Raji (cell line): Measurements from ENCODE around the gene PIGP.

ENCODE experiments used
- POLR2A ChIP-seq: IDR thresholded peaks from 2 replicates; pipeline ENCODE4 v1.6.1; 2011; ENCODE audit warnings: low read depth, low read length, control low read depth; ENCODE audit not compliant: insufficient read depth

PIGP gene

DNA sequence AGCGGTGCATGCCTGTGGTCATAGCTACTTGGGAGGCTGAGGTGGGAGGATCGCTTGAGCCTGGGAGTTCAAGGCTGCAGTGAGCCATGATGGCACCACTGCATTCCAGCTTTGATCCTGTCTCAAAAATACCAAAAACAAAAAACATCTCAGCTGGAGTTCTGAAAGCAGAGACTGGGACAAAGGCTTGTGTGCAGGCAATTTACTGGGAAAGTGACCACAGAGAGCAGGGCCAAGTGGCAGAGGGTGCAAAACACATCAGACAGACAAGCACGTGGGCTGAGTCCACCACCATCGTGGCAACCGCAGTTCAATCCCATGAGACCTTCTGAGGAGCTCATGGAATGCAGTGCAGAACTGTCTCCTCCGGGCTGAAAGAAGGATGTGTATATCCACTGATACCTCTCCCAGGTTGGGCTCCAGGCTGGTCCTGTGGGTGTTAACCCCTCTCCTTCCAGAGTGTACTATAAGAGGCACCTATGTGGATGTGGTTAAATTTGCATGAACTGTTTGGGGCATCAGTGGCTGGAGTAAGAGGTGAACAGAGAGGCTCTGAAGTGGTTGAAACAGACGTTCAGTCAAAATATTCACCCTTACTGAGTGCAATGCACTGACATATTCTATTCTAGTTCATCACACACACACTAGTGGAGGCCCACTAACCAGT, 10.8 kb downstream of the PIGP start:
- TF ChIP-seq POLR2A, result no peak

DNA sequence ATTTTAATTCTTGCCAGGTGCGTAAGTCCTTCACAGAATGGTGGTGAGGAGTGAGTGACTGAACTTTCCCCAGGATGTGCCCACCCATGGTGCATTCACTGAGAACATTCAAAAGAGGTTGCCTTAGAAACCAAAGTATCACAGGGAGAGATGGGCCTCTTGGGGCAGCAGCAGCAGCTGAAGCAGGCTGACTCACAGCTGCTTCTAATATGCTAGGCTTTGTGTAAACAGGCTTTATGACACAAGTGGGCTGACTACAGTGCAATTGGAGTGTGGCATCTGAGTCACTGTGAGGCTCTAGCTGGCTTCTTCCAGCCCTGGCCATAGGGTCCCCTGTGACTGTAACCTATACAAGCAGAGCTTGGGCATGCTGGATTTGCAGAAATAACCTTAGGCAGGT, 12.6 kb downstream of the PIGP start:
- TF ChIP-seq POLR2A, result no peak

DNA sequence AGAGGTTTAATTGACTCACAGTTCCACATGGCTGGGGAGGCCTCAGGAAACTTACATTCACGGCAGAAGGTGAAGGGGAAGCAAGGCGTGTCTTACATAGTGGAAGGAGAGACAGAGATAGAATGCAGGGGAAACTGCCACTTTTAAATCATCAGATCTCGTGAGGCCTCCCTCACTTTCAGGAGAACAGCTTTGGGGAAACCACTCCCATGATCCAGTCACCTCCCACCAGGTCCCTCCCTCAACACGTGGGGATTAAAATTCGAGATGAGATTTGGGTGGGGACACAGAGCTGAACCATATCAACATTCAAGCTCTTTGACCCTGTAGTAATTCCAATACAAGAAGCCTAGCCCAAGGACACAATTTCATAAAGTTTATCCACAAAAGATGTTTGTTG, 13.7 kb downstream of the PIGP start:
- TF ChIP-seq POLR2A, result no peak

DNA sequence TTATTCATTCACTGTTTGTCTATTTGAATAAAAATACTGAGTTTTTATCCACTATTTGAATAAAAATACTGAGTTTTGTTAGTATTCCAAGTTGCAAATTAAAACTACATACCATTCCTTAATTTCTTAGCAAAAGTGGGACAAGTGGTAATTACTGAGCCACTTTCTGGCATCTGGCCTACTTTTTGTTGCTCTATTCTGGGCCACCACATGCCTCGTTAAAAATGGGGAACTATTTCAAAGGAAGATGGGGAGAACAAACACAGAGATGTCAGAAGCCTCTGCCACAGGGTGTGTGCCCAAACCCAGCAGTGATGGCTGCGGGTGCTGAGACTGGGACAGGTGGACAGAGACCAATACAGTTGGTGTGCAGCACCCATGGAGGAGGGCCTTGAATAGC, 14.6 kb downstream of the PIGP start:
- TF ChIP-seq POLR2A, result no peak

DNA sequence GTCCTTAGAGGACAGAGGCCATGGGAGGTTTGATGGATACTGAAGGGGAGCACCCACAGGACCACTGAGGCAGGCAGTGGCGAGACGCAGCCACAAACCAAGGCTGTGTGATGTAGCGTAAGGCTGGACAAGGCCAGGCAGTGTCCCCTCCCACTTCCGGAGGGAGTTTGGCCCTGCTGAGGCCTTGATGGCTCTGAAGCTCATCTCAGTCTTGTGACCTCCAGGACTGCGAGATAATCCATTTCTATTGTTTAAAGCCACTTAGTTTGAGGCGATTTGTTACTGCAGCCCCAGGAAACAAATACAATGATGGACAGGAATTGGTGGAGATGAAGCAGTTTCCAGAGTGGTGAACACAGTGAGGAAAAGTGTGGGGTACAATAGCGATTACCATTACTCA, 15.3 kb downstream of the PIGP start:
- no peak for TF ChIP-seq POLR2A

DNA sequence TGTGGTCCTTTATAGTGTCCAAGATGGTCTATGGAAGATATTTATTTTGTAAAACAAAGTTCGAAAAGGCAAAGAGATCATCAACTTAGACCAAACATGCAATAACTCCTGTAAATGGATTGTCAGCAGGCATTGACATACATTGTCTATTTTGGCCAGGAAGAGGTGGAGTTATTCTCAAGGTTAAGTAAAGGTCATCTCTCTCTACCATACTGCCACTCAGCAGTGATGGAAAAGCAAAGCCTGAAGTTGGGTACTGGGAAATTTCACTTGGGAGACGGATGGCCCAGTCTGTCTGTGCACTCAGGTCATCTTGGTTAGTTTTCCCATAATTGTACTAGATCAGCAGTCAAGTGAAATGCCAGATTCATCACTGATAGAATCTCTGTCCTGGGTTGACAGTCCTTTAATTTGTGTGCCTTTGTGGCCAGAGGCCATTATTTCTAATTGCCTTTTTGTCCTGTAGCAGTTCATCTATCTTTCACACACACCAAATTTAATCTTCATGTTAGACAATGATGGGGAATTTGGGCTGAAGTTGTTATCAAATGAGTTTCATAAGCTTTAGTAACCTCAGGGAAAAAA, 17.5 kb downstream of the PIGP start:
- TF ChIP-seq POLR2A, result no peak

DNA sequence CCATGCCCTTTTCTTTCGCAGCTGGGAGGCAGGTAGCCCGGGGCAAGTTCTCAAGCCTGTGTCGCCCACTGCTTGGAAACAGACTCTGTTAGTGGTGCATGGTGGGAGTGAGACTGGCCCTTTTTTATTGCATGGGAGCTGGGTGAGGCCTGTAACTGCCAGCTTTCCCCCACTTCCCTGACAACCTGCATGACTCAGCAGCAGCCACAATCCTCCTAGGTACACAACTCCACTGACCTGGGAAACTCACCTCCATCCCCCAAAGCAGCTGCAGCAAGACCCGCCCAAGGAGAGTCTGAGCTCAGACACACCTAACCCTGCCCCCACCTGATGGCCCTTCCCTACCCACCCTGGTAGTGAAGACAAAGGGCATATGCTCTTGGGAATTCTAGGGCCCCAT, 25.8 kb downstream of the PIGP start:
- no peak for TF ChIP-seq POLR2A

DNA sequence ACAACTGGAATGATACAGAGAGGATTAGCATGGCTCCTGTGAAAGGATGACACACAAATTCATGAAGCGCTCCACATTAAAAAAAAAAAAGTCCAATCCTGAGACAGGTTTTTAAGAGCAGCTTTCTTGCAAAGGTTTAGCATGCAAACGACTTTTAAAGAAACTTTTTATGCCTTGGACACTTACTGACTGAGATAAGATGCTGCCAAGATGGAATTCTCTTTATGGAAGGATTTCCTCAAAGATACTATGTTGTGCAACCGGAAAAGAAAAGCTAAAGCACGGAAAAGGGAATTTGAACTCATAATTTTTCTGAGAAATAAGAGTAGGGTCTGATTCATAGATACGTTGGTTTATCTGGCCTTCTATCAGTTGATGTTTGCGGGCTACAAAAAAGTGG, 27.3 kb downstream of the PIGP start:
- no peak for TF ChIP-seq POLR2A

DNA sequence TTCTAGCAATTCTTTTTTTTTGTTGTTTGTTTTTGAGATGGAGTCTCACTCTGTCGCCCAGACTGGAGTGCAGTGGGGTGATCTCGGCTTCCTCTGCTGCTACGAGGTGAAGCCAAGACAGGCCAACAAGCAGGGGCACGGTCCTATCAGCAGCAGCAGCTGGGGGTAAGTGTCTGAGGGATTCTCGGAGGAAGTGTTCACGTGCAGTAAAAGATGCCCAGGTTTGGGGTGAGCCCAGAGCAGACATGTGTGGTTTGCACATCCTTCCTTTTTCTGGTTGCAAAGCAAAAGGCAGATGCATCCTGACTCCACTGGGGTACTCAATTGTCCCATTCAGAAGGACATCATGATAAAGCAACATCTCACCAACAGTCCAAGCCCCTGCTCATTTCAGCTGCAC, 27.7 kb downstream of the PIGP start:
- no peak for TF ChIP-seq POLR2A

DNA sequence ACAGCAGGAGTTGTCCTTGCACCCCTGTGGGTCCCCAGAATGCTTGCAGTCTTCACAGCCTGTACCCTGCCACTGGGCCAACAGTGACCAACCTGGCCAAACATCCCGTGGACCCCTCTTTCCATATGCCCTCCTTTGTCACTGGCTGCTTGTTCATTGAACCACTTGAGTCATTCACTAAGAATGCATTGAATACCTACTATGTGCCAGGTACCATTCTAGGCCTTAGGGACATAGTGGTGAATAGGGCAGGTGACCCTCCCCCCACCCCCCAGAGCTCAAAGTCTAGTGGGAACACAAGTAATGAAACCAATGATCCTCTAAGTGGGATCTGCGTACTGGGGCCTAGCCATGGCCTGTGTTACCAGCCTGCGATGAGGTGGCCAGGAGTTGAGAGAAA, 28.2 kb downstream of the PIGP start:
- no peak for TF ChIP-seq POLR2A

DNA sequence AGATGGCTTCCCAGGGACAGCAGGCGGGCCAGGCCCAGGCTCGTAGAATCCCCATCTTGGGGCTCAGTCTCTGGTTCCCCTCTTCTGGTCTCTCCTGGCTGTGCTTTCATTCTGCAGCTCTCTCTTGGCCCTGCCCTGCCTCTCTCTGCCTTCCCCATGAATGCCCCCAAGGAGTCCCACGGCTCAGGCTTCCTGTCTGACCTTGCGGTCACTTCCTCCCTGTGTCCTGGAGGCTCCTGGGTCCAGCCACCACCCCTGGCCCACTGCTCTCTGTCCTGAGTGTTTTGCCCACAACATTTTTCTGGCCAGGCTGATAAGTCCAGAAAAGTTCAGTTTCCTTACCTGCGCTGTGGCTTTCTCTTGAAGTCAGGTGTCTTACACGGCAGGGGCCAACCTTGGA, 29.1 kb downstream of the PIGP start:
- TF ChIP-seq POLR2A, result no peak

DNA sequence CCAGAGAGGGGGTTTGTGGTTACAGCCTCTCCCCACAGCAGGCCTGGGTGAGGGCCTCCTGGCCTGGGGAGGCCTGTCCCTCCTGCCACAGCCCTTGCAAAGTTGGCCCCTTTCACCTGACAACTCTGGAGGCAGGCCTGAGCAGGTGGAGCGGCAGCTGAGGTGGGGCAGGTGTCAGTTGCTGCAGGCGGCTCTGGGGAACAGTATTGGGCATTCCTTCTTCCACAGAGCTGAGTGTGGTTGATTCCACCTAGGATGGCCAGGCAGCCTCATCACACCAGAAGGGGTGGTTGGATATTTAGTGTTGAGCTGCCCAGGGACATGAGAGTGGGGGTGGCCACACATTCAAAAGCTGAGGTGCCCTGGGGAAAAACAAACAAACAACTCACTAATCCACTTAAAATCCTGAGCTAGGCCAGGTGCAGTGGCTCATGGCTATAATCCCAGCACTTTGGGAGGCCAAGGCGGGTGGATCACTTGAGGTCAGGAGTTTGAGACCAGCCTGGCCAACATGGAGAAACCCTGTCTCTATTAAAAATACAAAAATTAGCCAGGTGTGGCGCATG, 31.1 kb downstream of the PIGP start:
- TF ChIP-seq POLR2A, result no peak

DNA sequence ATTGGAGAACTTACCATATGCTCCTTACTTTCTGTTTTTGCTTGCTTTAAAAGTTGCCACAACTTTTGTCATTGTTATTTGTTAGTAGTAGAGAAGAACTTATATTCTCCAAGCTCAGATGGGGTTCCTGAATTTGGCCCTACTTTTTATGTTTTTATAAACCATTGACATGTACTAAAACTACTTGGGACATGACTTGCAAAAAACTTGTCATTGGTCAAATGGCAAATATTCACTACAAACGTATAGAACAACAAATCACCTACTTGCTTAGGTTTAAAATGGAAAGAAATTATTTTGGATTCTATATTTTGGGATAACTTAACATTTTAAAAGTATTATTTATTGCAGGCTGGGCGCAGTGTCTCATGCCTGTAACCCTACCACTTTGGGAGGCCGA, 32.7 kb downstream of the PIGP start:
- no peak for TF ChIP-seq POLR2A

DNA sequence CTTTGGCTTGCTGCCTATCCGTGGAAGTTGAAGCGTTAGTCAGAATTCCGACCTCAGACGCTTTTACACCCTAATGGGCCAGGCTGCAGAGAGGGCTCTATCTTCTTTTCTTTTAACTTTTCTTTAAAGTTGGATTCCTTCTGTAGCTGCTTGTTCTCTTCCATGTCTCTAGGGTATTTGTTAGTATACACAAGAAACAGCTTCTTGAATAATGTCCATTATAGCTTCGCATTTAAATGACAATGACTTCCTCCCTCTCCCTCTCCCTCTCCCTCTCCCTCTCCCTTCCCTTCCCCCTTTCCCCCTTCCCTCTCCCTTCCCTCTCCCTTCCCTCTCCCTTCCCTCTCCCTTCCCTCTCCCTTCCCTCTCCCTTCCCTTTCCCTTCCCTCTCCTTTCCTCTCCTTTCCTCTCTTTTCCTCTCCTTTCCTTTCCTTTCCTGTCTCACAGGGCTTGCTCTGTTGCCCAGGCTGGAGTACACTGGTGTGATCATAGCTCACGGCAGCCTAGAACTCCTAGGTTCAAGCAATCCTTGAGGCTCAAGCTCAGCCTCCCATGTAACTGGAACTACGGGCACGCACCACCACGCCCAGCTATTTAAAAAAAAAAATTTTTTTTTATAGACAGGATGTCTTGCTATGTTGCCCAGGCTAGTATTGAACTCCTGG, 33.3 kb downstream of the PIGP start:
- TF ChIP-seq POLR2A, result no peak

DNA sequence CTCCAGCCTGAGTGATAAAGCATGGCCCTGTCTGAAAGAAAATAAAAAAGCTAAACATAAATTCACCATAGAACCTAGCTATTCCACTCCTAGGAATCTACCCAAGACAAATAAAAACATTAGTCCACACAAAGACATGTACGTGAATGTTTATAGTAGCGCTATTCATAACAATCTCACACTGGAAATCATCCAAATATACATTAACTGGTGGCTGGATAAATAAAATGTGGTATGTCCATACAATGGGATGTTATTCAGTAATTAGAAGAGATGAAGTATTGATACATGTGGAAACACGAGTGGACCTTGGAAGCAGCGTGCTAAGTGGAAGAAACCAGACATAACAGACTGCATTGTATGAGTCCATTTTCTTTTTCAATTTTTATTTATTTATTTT, 36.7 kb downstream of the PIGP start:
- no peak for TF ChIP-seq POLR2A

DNA sequence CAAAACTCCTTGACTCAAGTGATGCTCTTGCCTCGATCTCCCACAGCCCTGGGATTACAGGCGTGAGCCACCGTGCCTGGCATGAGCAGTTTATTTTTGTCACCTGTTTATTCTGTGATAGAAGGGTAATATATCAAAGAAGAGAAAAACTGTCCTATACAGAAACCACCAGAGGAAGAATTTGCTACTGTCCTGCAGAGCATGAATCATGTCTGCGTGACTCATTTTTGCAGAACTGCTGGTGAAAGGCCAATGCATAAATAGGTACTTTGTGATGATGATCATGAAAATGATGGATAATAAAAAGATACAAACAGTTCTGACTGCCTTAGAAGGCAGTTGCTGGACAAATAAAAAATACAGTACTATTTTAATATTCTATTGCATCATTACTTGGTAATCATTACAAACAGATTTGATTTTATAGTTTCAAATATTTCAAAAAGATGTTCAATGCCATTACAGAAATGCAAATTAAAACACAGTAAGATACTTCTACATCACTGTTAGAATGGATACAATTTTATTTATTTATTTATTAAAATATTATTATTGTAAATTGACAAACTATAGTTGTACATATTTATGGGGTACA, 39.9 kb downstream of the PIGP start:
- TF ChIP-seq POLR2A, result no peak
